ENCODE measurements around the gene ABCB1.

ABCB1 gene

DNA sequence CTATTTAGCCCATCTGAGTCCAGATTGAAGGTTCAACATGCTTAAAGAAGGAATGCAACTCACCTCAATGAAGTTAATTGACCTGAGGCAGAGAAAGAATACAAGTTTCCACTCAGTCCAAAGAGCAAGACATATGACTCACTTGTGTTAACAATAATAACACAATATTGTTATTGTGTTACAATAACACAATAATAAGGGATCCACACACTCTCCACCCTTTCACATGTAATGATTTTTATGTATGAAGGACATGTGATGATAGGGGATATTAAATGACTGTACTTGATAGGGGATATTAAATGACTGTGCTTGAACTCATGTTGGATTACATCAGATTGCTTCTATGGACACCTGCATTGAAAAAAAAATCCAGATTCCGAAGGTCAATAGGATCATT, 3.6 kb upstream of the ABCB1 start:
- H3K9ac ChIP-seq (ENCODE audit: low read length): no peak overlapping the region
- no peak overlapping the region for H3K4me3 ChIP-seq (ENCODE audit: low read length)
- H3K36me3 ChIP-seq (ENCODE audit: control insufficient read depth, low read depth, low read length): no peaks in the 10 kb centered on the region
- no peak overlapping the region for H3K27ac ChIP-seq (ENCODE audit: low read length)
- no peaks in the 10 kb centered on the region for H3K4me1 ChIP-seq (ENCODE audit: control insufficient read depth, low read depth, low read length)
- peaks cover 26% of the 10 kb centered on the region for H3K27me3 ChIP-seq (ENCODE audit: control insufficient read depth, insufficient read depth, low read length)
- H3K9me3 ChIP-seq (ENCODE audit: control insufficient read depth, low read depth, low read length): no peaks in the 10 kb centered on the region

DNA sequence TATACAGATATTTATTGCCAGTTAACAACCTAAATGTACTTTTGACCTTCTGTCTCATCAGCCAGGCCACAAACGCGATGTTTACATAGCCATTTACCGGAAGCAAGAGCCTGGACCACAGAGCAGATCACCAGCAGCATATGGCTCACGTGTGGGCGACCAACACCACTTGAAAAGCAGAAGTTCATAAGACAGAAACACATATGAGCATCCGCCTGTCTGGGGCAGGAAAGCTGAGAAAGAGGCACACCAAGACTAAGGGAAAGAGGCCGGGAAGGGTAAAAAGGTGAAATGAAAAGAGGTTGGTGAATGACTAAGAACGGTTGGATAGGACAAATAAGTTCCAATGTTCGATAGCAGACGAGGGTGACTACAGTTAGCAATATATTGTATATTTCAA, 1.3 kb downstream of the ABCB1 start:
- H3K36me3 ChIP-seq (ENCODE audit: control insufficient read depth, low read depth, low read length): no peaks in the 10 kb centered on the region
- H3K4me3 ChIP-seq (ENCODE audit: low read length): no peak overlapping the region
- no peak overlapping the region for H3K9ac ChIP-seq (ENCODE audit: low read length)
- H3K9me3 ChIP-seq (ENCODE audit: control insufficient read depth, low read depth, low read length): no peaks in the 10 kb centered on the region
- no peaks in the 10 kb centered on the region for H3K4me1 ChIP-seq (ENCODE audit: control insufficient read depth, low read depth, low read length)
- no peak overlapping the region for H3K27ac ChIP-seq (ENCODE audit: low read length)
- peaks cover 34% of the 10 kb centered on the region for H3K27me3 ChIP-seq (ENCODE audit: control insufficient read depth, insufficient read depth, low read length)

DNA sequence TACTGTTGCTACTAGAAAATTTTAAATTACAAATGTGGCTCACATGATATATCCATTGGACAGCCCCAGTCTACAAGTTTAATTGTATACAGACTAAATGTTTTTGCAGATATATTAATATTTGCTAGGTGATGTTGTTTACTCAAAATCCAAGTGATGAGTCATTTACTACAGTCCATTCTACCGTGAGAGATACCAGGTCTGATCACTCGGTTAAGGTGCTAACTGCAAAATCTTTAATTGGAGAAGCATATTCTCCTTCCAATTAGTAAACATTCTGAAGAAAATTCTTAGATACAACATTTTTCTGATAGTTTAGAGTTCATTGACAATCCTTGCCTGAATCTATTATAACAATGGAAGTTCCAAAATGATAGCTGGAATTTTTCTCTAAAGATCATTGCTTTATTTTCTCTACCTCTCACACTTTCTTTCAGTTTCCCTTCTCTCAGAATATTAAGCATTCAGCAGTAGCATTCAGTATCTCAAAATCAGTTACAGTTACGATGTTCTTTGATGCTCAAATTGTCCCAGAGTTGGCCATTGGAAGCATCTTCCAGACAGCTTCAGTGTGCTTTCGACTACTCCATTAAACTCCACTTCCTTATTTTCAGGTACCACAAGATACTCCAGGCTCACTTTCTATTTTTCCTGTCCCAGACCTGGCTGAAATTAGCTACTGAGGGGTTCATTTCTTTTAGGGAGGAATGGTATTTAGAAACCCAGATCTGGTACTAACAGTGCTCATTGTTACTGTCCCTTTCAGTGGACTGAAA, 2.3 kb downstream of the ABCB1 start:
- H3K9ac ChIP-seq (ENCODE audit: low read length): no peak overlapping the region
- no peaks in the 10 kb centered on the region for H3K4me1 ChIP-seq (ENCODE audit: control insufficient read depth, low read depth, low read length)
- H3K9me3 ChIP-seq (ENCODE audit: control insufficient read depth, low read depth, low read length): no peaks in the 10 kb centered on the region
- H3K36me3 ChIP-seq (ENCODE audit: control insufficient read depth, low read depth, low read length): no peaks in the 10 kb centered on the region
- no peak overlapping the region for H3K27ac ChIP-seq (ENCODE audit: low read length)
- H3K27me3 ChIP-seq (ENCODE audit: control insufficient read depth, insufficient read depth, low read length): peaks cover 34% of the 10 kb centered on the region
- no peak overlapping the region for H3K4me3 ChIP-seq (ENCODE audit: low read length)

DNA sequence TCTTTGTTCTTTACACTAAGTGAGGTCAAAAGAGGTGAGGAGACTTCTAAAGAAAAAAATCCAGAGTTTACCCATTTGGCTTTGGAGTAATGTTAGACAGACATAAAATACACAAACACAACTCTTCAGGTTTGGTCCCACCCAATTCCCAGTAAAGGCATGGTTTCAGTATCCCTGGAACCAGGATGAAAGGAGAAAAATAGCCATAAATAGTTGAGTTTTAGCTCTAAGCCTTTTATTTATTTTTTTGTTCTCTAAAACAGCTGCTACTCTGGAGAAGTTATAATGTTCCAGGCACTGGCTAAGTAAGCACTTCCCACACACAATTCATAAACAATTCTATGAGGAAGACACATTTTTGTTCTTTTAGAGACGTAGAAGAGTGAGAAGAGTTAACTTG, 4.0 kb downstream of the ABCB1 start:
- H3K36me3 ChIP-seq (ENCODE audit: control insufficient read depth, low read depth, low read length): no peaks in the 10 kb centered on the region
- H3K9ac ChIP-seq (ENCODE audit: low read length): no peak overlapping the region
- no peak overlapping the region for H3K4me3 ChIP-seq (ENCODE audit: low read length)
- no peaks in the 10 kb centered on the region for H3K4me1 ChIP-seq (ENCODE audit: control insufficient read depth, low read depth, low read length)
- H3K27ac ChIP-seq (ENCODE audit: low read length): no peak overlapping the region
- H3K27me3 ChIP-seq (ENCODE audit: control insufficient read depth, insufficient read depth, low read length): peaks cover 32% of the 10 kb centered on the region
- no peaks in the 10 kb centered on the region for H3K9me3 ChIP-seq (ENCODE audit: control insufficient read depth, low read depth, low read length)

DNA sequence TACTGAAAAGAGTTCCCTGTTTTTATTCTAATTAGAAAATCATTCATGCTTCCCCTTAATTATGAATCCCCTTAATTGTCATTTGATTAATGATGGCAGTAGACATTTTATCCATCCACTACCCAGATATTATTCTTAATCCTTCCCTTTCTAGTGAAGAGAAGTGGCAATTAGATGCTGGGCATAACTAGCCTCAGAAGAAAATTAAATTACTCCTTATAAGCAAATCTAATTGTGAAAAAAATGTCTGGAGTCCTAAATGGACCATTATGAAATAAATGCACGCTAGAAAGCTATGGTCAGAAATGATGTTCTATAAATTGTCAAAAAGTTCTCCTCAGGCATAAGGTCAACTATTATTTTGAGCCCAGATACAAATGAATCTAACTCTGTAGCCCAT, 4.5 kb downstream of the ABCB1 start:
- H3K4me3 ChIP-seq (ENCODE audit: low read length): no peak overlapping the region
- no peak overlapping the region for H3K9ac ChIP-seq (ENCODE audit: low read length)
- H3K27me3 ChIP-seq (ENCODE audit: control insufficient read depth, insufficient read depth, low read length): peaks cover 27% of the 10 kb centered on the region
- H3K9me3 ChIP-seq (ENCODE audit: control insufficient read depth, low read depth, low read length): no peaks in the 10 kb centered on the region
- H3K27ac ChIP-seq (ENCODE audit: low read length): no peak overlapping the region
- H3K36me3 ChIP-seq (ENCODE audit: control insufficient read depth, low read depth, low read length): no peaks in the 10 kb centered on the region
- no peaks in the 10 kb centered on the region for H3K4me1 ChIP-seq (ENCODE audit: control insufficient read depth, low read depth, low read length)

DNA sequence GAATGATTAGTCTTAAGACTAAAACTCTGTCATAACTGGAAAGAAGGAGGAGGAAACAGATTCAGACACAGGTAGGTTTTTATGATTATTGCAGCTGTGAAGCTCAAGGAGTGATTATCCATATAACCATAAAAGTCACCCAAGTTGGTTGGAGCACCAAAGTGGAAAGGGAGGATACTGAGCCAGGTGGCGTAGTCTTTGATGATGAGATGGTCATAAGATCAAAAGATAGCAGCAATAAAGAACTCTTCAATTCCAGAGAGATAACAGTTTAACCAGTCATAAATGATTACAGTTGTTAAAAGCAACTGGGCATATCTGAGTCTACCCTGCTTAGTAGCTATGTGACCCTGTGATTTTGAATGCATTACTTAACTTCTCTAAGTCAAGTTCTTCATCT, 8.4 kb downstream of the ABCB1 start:
- H3K4me3 ChIP-seq (ENCODE audit: low read length): no peak overlapping the region
- H3K4me1 ChIP-seq (ENCODE audit: control insufficient read depth, low read depth, low read length): no peaks in the 10 kb centered on the region
- no peaks in the 10 kb centered on the region for H3K36me3 ChIP-seq (ENCODE audit: control insufficient read depth, low read depth, low read length)
- H3K27me3 ChIP-seq (ENCODE audit: control insufficient read depth, insufficient read depth, low read length): no peaks in the 10 kb centered on the region
- H3K9ac ChIP-seq (ENCODE audit: low read length): no peak overlapping the region
- H3K27ac ChIP-seq (ENCODE audit: low read length): no peak overlapping the region
- no peaks in the 10 kb centered on the region for H3K9me3 ChIP-seq (ENCODE audit: control insufficient read depth, low read depth, low read length)

DNA sequence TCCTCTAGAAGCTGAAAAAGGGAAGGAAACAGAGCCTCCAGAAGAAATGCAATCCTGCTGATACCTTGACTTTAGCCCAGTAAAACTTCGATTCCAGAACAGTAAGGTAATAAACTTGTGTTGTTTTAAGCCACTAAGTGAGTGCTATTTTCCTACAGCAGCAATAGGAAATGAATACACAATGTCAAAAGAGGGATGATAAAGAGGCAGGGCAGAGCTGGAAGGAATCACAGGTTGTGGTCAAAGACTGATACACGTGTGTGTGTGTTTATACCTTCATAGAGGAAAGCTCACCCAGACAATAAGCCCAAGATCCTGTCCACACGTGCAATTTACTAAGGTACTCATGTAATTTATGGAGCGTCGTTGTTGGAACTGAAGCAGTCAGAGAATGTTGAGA, 9.5 kb downstream of the ABCB1 start:
- H3K27ac ChIP-seq (ENCODE audit: low read length): no peak overlapping the region
- no peaks in the 10 kb centered on the region for H3K27me3 ChIP-seq (ENCODE audit: control insufficient read depth, insufficient read depth, low read length)
- H3K4me1 ChIP-seq (ENCODE audit: control insufficient read depth, low read depth, low read length): no peaks in the 10 kb centered on the region
- no peak overlapping the region for H3K4me3 ChIP-seq (ENCODE audit: low read length)
- H3K36me3 ChIP-seq (ENCODE audit: control insufficient read depth, low read depth, low read length): no peaks in the 10 kb centered on the region
- no peaks in the 10 kb centered on the region for H3K9me3 ChIP-seq (ENCODE audit: control insufficient read depth, low read depth, low read length)
- H3K9ac ChIP-seq (ENCODE audit: low read length): no peak overlapping the region

DNA sequence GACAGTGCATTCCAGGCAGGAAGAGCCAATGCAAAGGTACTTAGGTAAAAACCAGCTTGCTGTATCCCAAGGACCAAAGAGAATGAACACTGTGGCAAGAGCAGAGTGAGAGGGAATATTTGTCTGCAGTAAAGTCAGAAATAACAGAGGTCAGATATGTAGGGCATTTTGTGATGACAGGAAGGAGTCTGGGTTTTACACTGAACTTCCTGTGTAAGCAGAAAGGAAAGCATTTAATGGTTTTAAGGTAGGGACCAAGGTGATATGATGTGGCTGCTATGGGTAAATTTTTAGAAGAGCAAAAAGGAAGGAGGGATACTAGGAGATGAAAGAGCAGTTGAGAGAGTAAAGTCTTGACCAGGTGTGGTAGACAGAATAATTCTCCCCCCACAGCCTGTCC, 10.1 kb downstream of the ABCB1 start:
- Histone ChIP-seq H3K27ac (ENCODE audit: low read length) (no peak overlapping the region), H3K4me1 (ENCODE audit: control insufficient read depth, low read depth, low read length) (no peaks in the 10 kb centered on the region), H3K27me3 (ENCODE audit: control insufficient read depth, insufficient read depth, low read length) (no peaks in the 10 kb centered on the region), H3K9ac (ENCODE audit: low read length) (no peak overlapping the region), H3K4me3 (ENCODE audit: low read length) (no peak overlapping the region), H3K9me3 (ENCODE audit: control insufficient read depth, low read depth, low read length) (no peaks in the 10 kb centered on the region), H3K36me3 (ENCODE audit: control insufficient read depth, low read depth, low read length) (no peaks in the 10 kb centered on the region)

DNA sequence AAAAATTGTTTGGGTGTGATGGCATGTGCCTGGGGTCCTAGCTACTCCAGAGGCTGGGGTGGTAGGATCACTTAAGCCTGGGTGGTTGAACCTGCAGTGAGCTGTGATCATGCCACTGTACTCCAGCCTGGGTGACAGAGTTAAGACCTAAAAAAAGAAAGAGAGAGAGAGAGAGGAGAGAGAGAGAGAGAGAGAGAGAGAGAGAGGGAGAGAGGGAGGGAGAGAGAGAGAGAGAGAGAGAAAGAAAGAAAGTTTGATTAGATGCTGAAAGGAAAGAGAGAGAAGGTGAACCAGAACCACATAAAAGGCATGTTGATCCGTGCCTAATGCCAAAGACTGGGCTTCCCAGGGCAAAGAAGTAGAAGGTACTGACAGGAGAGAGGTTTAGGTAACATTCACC, 11.1 kb downstream of the ABCB1 start:
- H3K9ac ChIP-seq (ENCODE audit: low read length): no peak overlapping the region
- H3K4me1 ChIP-seq (ENCODE audit: control insufficient read depth, low read depth, low read length): no peaks in the 10 kb centered on the region
- no peaks in the 10 kb centered on the region for H3K9me3 ChIP-seq (ENCODE audit: control insufficient read depth, low read depth, low read length)
- H3K27me3 ChIP-seq (ENCODE audit: control insufficient read depth, insufficient read depth, low read length): no peaks in the 10 kb centered on the region
- H3K4me3 ChIP-seq (ENCODE audit: low read length): no peak overlapping the region
- no peak overlapping the region for H3K27ac ChIP-seq (ENCODE audit: low read length)
- H3K36me3 ChIP-seq (ENCODE audit: control insufficient read depth, low read depth, low read length): no peaks in the 10 kb centered on the region

DNA sequence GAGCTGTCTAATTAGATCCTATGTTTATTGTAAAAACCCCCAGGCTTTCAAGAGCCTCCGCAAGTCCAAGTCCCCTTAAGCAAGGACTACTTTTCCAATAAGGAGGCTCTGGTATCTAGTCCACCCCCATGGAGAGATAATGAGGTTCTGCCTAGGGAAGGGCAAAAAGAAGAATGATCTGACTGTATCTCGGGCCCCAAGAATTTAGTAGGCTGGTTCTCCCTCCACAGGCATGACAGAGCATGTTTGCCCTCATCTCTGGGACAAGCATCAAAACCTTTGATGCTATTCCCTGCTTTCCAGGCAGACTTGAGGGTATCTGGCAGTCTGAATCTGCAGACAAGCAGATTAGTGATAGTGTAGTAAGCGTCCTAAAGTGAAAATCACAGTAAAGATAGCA, 19.0 kb downstream of the ABCB1 start:
- no peak overlapping the region for H3K27ac ChIP-seq (ENCODE audit: low read length)
- no peak overlapping the region for H3K4me3 ChIP-seq (ENCODE audit: low read length)
- no peaks in the 10 kb centered on the region for H3K36me3 ChIP-seq (ENCODE audit: control insufficient read depth, low read depth, low read length)

DNA sequence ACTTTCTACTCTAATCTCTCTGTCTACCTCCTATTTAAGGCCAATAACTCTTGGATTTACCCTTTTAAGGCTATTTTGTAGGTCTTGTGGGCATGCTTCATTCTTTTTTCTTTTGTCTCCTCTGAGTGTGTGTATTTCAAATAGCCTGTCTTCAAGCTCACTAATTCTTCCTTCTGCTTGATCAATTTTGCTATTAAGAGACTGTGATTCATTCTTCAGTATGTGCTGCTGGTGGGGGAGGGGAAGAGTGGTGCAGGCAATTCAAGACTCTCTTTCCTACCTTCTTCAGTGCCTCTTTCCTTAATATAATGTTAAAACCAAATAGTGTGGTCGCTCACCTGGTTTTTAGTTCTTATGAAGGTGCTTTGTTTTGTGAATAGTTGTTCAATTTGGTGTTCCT, 20.0 kb downstream of the ABCB1 start:
- H3K27ac ChIP-seq (ENCODE audit: low read length): no peak overlapping the region
- H3K36me3 ChIP-seq (ENCODE audit: control insufficient read depth, low read depth, low read length): no peaks in the 10 kb centered on the region
- H3K27me3 ChIP-seq (ENCODE audit: control insufficient read depth, insufficient read depth, low read length): no peaks in the 10 kb centered on the region
- H3K4me1 ChIP-seq (ENCODE audit: control insufficient read depth, low read depth, low read length): no peaks in the 10 kb centered on the region
- no peak overlapping the region for H3K4me3 ChIP-seq (ENCODE audit: low read length)
- no peak overlapping the region for H3K9ac ChIP-seq (ENCODE audit: low read length)
- no peaks in the 10 kb centered on the region for H3K9me3 ChIP-seq (ENCODE audit: control insufficient read depth, low read depth, low read length)

More for the DNA sequence above, 19.0 kb downstream of the ABCB1 start:
- H3K27me3 ChIP-seq (ENCODE audit: control insufficient read depth, insufficient read depth, low read length): no peaks in the 10 kb centered on the region
- H3K4me1 ChIP-seq (ENCODE audit: control insufficient read depth, low read depth, low read length): no peaks in the 10 kb centered on the region
- no peaks in the 10 kb centered on the region for H3K9me3 ChIP-seq (ENCODE audit: control insufficient read depth, low read depth, low read length)
- no peak overlapping the region for H3K9ac ChIP-seq (ENCODE audit: low read length)

DNA sequence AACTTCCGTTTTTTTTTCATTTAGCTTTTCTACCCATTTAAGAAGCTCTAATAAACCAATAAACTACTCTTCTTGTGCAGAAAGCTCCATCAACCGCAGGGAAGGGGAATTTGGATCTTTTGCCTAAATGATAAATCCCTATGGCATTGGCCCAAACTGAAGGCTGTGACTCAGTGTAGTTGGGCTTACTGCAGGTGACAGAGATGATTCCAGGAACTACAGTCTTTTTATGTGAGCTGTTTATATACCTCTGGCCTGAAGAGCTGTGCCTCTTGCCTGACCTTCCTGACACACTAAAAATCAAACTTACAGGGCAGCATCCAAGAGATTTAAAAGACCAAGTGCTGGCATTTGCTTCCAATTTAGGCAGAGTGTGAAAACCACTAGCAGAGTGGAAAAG, 25.2 kb downstream of the ABCB1 start:
- no peaks in the 10 kb centered on the region for H3K36me3 ChIP-seq (ENCODE audit: control insufficient read depth, low read depth, low read length)
- H3K9me3 ChIP-seq (ENCODE audit: control insufficient read depth, low read depth, low read length): no peaks in the 10 kb centered on the region
- H3K4me1 ChIP-seq (ENCODE audit: control insufficient read depth, low read depth, low read length): no peaks in the 10 kb centered on the region
- H3K27ac ChIP-seq (ENCODE audit: low read length): no peak overlapping the region
- H3K9ac ChIP-seq (ENCODE audit: low read length): no peak overlapping the region
- no peak overlapping the region for H3K4me3 ChIP-seq (ENCODE audit: low read length)
- H3K27me3 ChIP-seq (ENCODE audit: control insufficient read depth, insufficient read depth, low read length): no peaks in the 10 kb centered on the region

Measured in iPS-18a (cell line).